Activated T-helper 9 cell treated with anti-CD3 and anti-CD28 coated beads, Interleukin-2, amount 50 U/mL, for 16 hours (primary cell): Measurements from ENCODE around the gene LNP1.

Source experiments
- DNase-seq: peaks from one replicate; pipeline ENCODE4 v3.0.0-alpha.2; 2020; ENCODE audit warnings: low read depth

Gene LNP1

GRCh38 chr3:100399341-100400071, 1.8 kb upstream of the LNP1 start:
- no peak for DNase-seq

GRCh38 chr3:100400419-100400779, 940 bp upstream of the LNP1 start:
- DNase-seq, result peak; percentile 9

GRCh38 chr3:100401674-100402041, 319 bp downstream of the LNP1 start:
- DNase-seq, result peak; percentile 13

DNA sequence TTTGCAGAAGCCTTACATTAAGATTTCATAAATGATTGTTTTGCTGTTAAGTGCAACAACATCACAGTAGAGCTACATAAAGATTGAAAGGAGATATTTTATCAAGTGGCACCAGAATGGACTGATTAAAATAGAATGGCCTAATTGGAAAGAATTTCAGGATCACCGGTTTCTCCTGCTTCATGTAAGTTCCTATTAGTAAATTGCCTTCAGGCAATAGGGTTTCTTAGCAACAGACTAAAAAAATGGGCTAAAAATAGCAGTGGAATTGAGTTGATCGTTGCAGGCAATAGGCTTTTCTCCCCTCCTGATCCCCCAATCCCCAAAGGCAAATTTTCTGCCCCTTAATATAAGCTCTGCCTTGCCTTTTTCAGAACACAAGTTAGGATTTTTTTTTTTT, 917 bp downstream of the LNP1 start:
- DNase-seq, result no peak

GRCh38 chr3:100402891-100403290, 1.6 kb downstream of the LNP1 start:
- DNase-seq, result no peak

DNA sequence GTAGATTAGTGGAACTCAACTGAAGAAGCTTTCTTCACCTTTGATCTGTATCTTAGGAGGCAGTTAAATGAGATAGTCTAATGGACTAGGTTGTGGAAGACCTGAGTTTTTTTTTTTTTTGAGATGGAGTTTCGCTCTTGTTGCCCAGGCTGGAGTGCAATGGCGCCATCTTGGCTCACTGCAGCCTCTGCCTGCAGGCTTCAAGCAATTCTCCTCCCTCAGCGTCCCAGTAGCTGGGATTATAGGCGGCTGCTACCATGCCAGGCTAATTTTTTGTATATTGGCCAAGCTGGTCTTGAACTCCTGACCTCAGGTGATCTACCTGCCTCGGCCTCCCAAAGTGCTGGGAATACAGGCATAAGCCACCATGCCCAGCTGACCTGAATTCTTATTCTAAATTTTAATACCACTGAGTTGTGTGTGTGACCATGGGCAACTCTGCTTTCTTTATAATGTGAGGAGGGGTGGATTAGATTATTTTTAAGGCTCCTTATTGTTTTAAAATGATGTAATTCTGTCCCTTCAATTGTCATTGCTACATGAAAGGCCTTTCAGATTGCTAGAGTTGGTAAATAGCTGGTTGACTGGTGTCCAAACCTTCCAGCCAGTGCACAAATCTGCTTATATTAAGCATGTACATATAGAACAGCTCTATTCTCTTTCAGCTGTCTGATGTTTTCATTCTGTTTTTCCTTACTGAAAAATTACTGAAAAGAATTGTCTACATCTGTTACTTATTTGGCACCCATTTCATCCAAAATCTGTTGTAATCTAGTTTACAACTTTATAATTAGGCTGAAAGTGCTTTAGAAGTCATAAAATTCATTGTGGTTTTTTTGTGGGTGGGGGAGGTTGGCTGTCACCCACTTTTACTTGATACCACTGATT, 2.3 kb downstream of the LNP1 start:
- DNase-seq, result no peak

GRCh38 chr3:100404250-100404548, 2.9 kb downstream of the LNP1 start:
- DNase-seq, result no peak

GRCh38 chr3:100407164-100407563, 5.8 kb downstream of the LNP1 start:
- no peak for DNase-seq

- DNase-seq, result no peak
These were observed 6.7 kb downstream of the LNP1 start for GRCh38 chr3:100407977-100408532.

GRCh38 chr3:100411091-100411982, 10.0 kb downstream of the LNP1 start:
- DNase-seq, result no peak

DNA sequence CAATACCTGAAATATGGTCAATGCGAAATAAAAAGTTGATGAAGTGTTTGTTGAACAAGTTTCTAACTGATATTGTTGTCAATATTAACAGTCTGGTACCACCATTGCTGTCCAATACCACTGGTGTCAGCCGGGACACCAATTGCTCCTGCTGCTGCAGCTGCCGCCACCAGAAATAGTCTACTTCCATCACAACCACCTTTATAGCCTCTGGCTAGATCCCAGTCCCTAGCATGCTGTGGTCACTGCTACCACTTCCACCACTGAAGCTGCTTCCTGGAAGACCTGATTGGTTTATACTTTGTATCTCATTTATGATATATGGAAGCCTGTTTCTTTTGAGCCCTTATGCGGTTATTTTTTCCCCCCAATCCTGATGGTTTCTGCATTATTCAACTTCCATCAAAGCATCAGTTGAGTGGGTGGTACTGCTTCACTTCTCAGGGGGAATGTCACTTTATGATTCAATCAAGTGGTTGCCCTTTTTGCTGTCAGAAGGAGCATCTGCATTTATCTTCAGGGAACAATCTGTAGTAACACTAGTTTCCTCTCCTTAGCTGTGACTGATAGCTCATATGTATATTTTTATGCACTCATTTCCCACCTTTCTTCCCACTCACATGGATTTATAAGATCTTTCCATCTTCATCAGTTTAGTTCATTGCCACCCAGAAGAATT, 11.7 kb downstream of the LNP1 start:
- DNase-seq, result no peak

- DNase-seq, result no peak
These were observed 12.3 kb downstream of the LNP1 start for GRCh38 chr3:100413613-100414012.

DNA sequence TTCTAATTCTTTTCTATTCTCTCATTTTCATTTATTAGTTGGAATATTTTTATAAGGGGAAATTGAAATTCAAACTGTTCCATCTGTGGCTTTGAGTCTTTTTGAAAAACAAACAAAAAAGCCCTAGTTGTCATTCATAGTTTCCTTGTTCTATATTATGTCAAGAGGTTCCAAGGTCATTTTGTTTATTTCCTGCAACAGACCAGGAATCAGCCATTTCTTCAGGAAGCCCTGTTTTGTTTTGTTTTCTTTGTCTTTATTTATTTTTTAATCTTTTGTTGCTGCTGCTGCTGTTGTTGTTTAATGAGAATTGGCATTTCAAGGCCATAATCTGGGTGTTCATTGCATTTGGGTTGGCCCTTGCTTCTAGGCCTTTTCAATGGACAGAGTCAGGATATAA, 14.8 kb downstream of the LNP1 start:
- no peak for DNase-seq

GRCh38 chr3:100416863-100417262, 15.5 kb downstream of the LNP1 start:
- DNase-seq, result no peak

DNA sequence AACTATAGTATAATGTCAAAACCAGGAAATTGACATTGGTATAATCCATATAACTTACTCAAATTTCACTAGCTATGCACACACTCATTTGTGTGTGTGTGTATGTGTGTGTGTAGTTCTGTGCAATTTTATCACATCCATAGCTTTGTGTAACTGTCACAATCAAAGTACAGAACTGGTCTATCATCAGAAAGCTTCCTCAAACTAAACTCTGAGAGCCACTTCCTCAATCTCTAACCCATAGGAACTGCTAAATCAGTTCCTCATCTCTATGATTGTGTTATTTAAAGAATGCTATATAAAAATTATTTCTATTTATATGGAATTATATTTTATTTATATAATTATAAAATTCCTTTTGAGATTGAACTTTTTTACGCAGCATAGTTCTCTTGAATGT, 18.1 kb downstream of the LNP1 start:
- no peak for DNase-seq

DNA sequence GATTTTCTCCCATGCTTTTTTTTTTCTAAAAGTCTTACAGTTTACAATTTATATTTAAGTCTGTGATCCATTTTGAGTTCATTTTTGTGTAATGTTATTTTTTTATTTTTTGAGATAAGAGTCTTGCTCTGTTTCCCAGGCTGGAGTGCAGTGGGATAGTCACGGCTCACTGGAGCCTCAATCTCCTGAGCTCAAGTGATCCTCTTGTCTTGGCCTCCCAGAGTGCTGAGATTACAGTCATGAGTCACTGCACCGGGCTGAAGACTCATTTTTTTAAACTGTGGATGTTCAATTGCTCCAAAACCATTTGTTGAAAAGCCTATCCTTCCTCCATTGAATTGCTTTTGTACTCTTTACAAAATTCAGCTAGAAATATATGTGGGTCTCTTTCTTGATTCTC, 19.5 kb downstream of the LNP1 start:
- DNase-seq, result no peak

DNA sequence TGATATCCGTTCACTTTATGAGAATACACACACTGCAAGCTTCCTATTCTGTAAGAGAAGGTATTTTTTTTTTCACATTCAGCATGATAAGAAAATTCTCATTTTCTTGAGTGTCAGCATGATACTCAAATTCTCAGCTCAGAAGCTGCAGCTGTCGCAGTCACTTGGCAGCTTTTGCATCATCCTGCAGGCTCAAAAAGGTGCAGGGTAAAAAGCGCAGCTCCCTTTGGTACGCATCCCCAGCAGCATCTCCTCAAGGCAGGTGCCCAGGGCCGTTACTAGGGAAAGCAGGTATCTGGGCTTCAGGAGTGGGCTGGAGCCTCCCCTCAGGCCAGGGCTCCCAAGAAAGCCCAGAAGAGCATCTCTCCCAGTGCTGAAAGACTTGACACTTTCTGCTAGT, 22.3 kb downstream of the LNP1 start:
- DNase-seq, result no peak

DNA sequence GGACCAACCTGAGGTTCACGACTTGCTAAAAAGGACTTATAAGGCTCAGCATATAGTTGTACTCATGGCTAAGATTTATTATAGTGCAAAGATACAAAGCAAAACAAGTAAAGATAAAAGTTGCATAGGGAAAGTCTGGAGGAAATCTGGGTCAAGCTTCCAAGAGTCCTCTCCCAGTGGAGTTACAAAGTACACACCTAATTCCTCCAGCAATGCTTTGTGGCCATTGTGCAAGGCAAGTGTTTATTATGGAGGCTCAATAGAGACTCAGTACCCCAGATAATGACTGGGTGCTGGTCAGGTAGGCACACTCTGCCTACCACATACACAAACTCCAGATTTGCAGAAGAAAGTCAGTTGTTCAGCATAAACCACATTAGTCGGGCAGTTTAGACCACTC, 22.9 kb downstream of the LNP1 start:
- no peak for DNase-seq

DNA sequence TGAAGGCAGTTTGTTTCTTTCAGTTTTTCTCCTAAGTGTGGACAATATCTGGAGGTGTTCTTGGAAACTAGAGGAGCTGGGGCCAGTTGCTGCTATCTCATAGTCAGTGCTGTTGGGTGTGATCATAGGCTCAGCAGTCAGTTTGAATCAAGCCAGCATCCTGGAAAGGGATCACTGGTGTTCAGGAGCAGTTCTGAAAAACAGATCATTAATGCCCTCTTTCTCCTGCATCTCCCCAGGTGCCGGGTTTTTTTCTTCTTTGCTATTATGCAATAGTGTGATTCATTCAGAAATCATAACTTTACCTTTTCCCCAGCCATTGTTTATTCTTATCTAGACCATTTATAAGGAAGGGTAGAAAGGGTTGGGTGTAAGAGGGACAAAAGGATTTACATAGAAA, 24.0 kb downstream of the LNP1 start:
- no peak for DNase-seq

DNA sequence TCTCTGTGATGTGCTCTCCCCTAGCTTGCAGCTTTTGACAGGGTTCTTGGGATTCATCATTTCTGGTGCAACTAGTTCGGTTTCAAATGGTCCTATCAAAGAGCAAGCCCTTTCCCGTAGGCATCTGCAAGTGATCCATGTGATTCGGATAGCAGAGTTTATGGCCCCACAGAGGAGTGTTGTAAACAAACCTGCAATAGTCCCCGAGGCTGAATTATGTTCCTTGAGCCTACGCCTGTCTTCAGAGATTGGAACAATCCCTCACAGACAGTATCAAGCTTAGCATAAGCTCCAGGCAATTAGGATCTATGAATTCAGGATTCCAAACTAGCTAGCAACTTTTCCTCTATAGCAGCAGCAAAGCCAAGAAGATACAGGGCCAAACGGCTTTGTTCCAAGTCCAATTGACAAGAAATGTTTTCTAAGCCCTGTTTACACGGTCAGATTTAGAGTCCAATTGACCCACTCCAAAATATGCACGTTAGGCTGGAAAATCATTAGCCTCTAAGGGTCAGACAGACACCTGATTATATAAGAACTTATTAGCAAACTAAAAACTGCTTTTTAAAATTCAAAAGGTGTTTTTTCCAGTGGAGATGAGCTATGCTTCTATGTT, 24.8 kb downstream of the LNP1 start:
- DNase-seq, result no peak

GRCh38 chr3:100427699-100428098, 26.4 kb downstream of the LNP1 start:
- DNase-seq, result no peak
